Hippocampal formation (tissue), 2 donors: ENCODE results near the gene ATXN2.
A peak's percentile ranks its signal among the peaks of the same experiment; 100 is the strongest.

Source experiments
- DNase-seq, 2 donors: peaks; one replicate each; lab custom pipeline; 2025; lab: John Stamatoyannopoulos, UW

Gene ATXN2

GRCh38 chr12:111438481-111438880, 160.6 kb downstream of the ATXN2 start:
- no peak for DNase-seq

- DNase-seq = no peak
Measured at GRCh38 chr12:111437816-111438454, 161.2 kb downstream of the ATXN2 start.

GRCh38 chr12:111436811-111437210, 162.3 kb downstream of the ATXN2 start:
- no peak for DNase-seq

- no peak for DNase-seq
Measured at GRCh38 chr12:111436266-111436665, 162.8 kb downstream of the ATXN2 start.

- no peak for DNase-seq
Measured at GRCh38 chr12:111435661-111436201, 163.4 kb downstream of the ATXN2 start.

- DNase-seq = peak in 1 of 2 donors; percentile 12
Measured at GRCh38 chr12:111434680-111435338, 164.3 kb downstream of the ATXN2 start.

GRCh38 chr12:111434049-111434448, 165.1 kb downstream of the ATXN2 start:
- no peak for DNase-seq

- DNase-seq = no peak
Measured at GRCh38 chr12:111431772-111432171, 167.3 kb downstream of the ATXN2 start.

GRCh38 chr12:111430433-111431353, 168.4 kb downstream of the ATXN2 start:
- no peak for DNase-seq

- DNase-seq = no peak
Measured at GRCh38 chr12:111429828-111430432, 169.2 kb downstream of the ATXN2 start.

GRCh38 chr12:111428728-111429175, 170.4 kb downstream of the ATXN2 start:
- peak in 1 of 2 donors; percentile 19 for DNase-seq

- DNase-seq = no peak
Measured at GRCh38 chr12:111428081-111428727, 170.9 kb downstream of the ATXN2 start.

- DNase-seq = no peak
Measured at GRCh38 chr12:111427417-111428074, 171.6 kb downstream of the ATXN2 start.

GRCh38 chr12:111426344-111427185, 172.6 kb downstream of the ATXN2 start:
- DNase-seq = no peak

GRCh38 chr12:111425655-111426054, 173.5 kb downstream of the ATXN2 start:
- no peak for DNase-seq

GRCh38 chr12:111424793-111425251, 174.3 kb downstream of the ATXN2 start:
- DNase-seq = no peak

GRCh38 chr12:111424189-111424792, 174.8 kb downstream of the ATXN2 start:
- DNase-seq = no peak

- DNase-seq = no peak
Measured at GRCh38 chr12:111420494-111420893, 178.6 kb downstream of the ATXN2 start.

GRCh38 chr12:111419784-111420183, 179.3 kb downstream of the ATXN2 start:
- DNase-seq = no peak

- DNase-seq = no peak
Measured at GRCh38 chr12:111418594-111418880, 180.6 kb downstream of the ATXN2 start.
